ENCODE results near the gene TPST1.

DNA sequence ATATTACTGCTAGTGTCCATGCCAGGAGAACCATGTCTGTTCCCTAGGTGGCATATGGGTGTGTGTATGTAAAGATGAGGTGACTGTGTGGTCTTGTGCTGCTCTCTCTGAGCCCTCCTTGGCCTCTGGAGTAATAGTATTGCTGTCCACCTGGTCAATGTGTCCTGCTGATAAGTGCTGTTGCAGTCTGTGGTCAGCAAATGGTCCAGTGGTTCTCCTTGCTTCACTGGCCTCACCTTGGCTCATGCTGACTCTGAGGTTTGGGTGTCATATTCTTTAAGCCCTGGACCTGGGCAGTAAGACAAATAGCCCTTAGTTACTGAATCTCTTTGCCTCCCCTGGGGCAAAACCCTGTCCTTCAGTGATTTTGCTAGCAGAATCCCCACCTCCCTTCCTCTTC is 56.8 kb downstream of the TPST1 start:
- TF ChIP-seq CREB1 (IDR thresholded peaks at IDR 0.05; ENCODE audit: low read depth) = no peak
- TF ChIP-seq TAF1 (IDR thresholded peaks at IDR 0.05; ENCODE audit: low read depth) = no peak
- TF ChIP-seq, protein P1, sequence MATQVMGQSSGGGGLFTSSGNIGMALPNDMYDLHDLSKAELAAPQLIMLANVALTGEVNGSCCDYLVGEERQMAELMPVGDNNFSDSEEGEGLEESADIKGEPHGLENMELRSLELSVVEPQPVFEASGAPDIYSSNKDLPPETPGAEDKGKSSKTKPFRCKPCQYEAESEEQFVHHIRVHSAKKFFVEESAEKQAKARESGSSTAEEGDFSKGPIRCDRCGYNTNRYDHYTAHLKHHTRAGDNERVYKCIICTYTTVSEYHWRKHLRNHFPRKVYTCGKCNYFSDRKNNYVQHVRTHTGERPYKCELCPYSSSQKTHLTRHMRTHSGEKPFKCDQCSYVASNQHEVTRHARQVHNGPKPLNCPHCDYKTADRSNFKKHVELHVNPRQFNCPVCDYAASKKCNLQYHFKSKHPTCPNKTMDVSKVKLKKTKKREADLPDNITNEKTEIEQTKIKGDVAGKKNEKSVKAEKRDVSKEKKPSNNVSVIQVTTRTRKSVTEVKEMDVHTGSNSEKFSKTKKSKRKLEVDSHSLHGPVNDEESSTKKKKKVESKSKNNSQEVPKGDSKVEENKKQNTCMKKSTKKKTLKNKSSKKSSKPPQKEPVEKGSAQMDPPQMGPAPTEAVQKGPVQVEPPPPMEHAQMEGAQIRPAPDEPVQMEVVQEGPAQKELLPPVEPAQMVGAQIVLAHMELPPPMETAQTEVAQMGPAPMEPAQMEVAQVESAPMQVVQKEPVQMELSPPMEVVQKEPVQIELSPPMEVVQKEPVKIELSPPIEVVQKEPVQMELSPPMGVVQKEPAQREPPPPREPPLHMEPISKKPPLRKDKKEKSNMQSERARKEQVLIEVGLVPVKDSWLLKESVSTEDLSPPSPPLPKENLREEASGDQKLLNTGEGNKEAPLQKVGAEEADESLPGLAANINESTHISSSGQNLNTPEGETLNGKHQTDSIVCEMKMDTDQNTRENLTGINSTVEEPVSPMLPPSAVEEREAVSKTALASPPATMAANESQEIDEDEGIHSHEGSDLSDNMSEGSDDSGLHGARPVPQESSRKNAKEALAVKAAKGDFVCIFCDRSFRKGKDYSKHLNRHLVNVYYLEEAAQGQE (IDR thresholded peaks at IDR 0.05; ENCODE audit: low read depth) = no peak

Data from Ishikawa (cell line).